ENCODE data around the gene PHLPP1. TPM values are rescaled to one million over a fixed set of nuclear protein-coding genes. Genes with fewer than 3 reads are reported as not detected.
A peak's percentile ranks its signal among the peaks of the same experiment; 100 is the strongest.

Gene PHLPP1
- total RNA-seq, 4 donors from 2014 or later: 28.1 to 56.6 (median 37.1) TPM

- no peaks in the 10 kb centered on the region for H3K9me3 ChIP-seq
- peaks cover 47% of the 10 kb centered on the region for H3K4me1 ChIP-seq
- no peaks in the 10 kb centered on the region for H3K27me3 ChIP-seq
- 42% methylated on average over 2 of the region's 2 CpGs for WGBS
- TF ChIP-seq CTCF (IDR thresholded peaks at IDR 0.05): no peak
- no peak for TF ChIP-seq POLR2A (IDR thresholded peaks at IDR 0.05)
- no peak for TF ChIP-seq EP300 (IDR thresholded peaks at IDR 0.05)
- no peak for TF ChIP-seq POLR2AphosphoS5 (IDR thresholded peaks at IDR 0.05)
- H3K36me3 ChIP-seq: no peaks in the 10 kb centered on the region
- H3K27ac ChIP-seq: peak overlapping the region; percentile 78
- H3K4me3 ChIP-seq: no peak overlapping the region
- no peak for DNase-seq (ENCODE audit: low spot score in 2 of 2)
These were observed 53.2 kb downstream of the PHLPP1 start for GRCh38 chr18:62768558-62768943.

DNA sequence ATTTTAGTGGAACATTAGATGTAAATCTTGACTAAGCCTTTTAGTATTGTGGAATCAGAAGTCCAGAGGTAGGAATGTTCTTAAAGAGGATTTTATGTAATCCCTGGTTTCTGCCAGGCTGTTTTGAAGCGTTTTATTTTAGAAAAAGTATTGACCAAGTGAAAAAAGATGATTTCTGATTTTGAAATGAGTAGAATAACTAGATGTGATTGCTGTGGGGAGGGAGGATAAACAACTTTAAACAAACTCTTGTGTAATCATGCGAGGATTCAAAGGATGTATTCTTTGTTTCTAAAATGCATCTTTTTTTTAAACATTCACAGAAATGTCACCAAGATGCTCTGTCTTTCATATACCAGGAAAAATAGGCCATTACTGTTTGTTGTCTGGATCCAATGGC lies 53.9 kb downstream of the PHLPP1 start:
- no peak for DNase-seq (ENCODE audit: low spot score in 2 of 2)
- WGBS: 64% methylated on average over 2 of the region's 2 CpGs
- TF ChIP-seq POLR2AphosphoS5 (IDR thresholded peaks at IDR 0.05) (no peak), CTCF (IDR thresholded peaks at IDR 0.05) (no peak), EP300 (IDR thresholded peaks at IDR 0.05) (no peak), POLR2A (IDR thresholded peaks at IDR 0.05) (no peak)
- Histone ChIP-seq H3K4me1 (peaks cover 44% of the 10 kb centered on the region), H3K27me3 (no peaks in the 10 kb centered on the region), H3K27ac (peak overlapping the region; percentile 15), H3K9me3 (no peaks in the 10 kb centered on the region), H3K4me3 (no peak overlapping the region), H3K36me3 (no peaks in the 10 kb centered on the region)

- Histone ChIP-seq H3K9me3 (no peaks in the 10 kb centered on the region), H3K27me3 (no peaks in the 10 kb centered on the region), H3K4me3 (no peak overlapping the region), H3K4me1 (peaks cover 25% of the 10 kb centered on the region), H3K36me3 (no peaks in the 10 kb centered on the region), H3K27ac (no peak overlapping the region)
- 88% methylated on average over 4 of the region's 4 CpGs for WGBS
- no peak for DNase-seq (ENCODE audit: low spot score in 2 of 2)
- TF ChIP-seq POLR2AphosphoS5 (IDR thresholded peaks at IDR 0.05) (no peak), EP300 (IDR thresholded peaks at IDR 0.05) (no peak), POLR2A (IDR thresholded peaks at IDR 0.05) (no peak), CTCF (IDR thresholded peaks at IDR 0.05) (no peak)
These were observed 56.3 kb downstream of the PHLPP1 start for GRCh38 chr18:62771494-62772270.

GRCh38 chr18:62772860-62773584 lies 57.7 kb downstream of the PHLPP1 start:
- Histone ChIP-seq H3K27me3 (no peaks in the 10 kb centered on the region), H3K36me3 (no peaks in the 10 kb centered on the region), H3K4me1 (peaks cover 13% of the 10 kb centered on the region), H3K4me3 (no peak overlapping the region), H3K27ac (no peak overlapping the region), H3K9me3 (no peaks in the 10 kb centered on the region)
- 88% methylated on average over 2 of the region's 2 CpGs for WGBS
- TF ChIP-seq POLR2AphosphoS5 (IDR thresholded peaks at IDR 0.05): no peak
- TF ChIP-seq CTCF (IDR thresholded peaks at IDR 0.05): no peak
- no peak for TF ChIP-seq POLR2A (IDR thresholded peaks at IDR 0.05)
- no peak for TF ChIP-seq EP300 (IDR thresholded peaks at IDR 0.05)
- DNase-seq (ENCODE audit: low spot score in 2 of 2): no peak

DNA sequence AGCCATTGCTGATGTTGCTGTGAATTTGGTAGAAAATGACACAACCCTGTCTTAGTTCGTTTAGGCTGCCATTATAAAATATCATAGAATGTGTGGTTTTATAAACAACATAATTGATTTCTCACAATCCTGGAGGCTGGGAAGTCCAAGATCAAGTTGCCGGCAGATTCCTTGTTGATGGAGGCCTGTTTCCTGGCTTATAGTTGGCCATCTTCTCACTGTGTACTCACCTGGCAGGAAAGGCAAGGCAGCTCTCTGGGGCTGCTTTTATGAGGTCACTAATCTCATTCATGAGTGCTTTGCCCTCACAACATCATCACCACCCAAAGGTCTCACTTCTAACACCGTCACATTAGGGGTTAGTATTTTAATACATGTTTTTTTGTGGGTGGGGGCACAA lies 58.4 kb downstream of the PHLPP1 start:
- 86% methylated on average over 3 of the region's 3 CpGs for WGBS

More for the DNA sequence above, 58.4 kb downstream of the PHLPP1 start:
- H3K4me3 ChIP-seq: no peak overlapping the region
- H3K9me3 ChIP-seq: no peaks in the 10 kb centered on the region
- H3K27ac ChIP-seq: no peak overlapping the region
- H3K36me3 ChIP-seq: no peaks in the 10 kb centered on the region
- no peaks in the 10 kb centered on the region for H3K27me3 ChIP-seq
- DNase-seq (ENCODE audit: low spot score in 2 of 2): no peak
- TF ChIP-seq POLR2A (IDR thresholded peaks at IDR 0.05): no peak
- TF ChIP-seq POLR2AphosphoS5 (IDR thresholded peaks at IDR 0.05): no peak
- no peak for TF ChIP-seq CTCF (IDR thresholded peaks at IDR 0.05)
- no peak for TF ChIP-seq EP300 (IDR thresholded peaks at IDR 0.05)
- peaks cover 9% of the 10 kb centered on the region for H3K4me1 ChIP-seq

All from suprapubic skin (tissue), 4 donors.